Measurements from ENCODE around the gene CENPP.
"Not testable (repeated sequence)": the region's sequence is repeated elsewhere in the genome, so short reads cannot be mapped to it uniquely, and the experiment has no call there.

CENPP gene

DNA sequence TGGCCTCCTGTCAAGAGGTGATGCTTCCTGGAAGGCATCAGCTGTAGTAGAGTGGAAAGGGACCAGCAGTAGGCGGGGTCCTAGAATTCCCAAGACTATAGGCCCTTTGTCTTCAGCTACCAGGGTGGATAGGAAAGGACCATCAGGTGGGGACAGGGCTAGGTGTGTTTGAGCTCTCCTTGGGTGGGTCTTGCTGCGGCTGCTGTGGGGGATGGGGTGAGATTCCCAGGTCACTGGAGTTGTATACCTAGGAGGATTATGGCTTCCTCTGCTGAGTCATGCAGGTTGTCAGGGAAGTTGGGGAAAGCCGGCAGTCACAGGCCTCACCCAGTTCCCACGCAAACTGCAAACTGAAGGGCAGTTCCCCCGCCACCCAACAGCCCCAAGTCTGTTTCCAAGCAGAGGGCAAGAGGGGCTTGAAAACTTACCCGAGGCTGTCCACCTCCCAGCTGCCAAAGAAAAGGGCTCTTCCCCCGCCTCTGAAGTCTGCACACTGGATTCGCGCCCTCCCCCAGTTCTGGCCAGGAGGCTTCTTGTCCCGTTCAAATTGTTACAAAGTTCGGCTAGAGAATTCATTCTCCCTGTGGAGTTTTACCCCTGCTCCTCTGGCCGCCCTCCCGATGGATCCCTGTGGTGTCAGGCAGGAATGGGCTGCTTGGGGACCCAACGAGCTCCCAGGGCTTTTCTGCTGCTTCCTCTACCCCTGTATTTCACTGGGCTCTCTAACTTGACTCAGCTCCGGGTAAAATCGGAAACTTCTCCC, 233.0 kb downstream of the CENPP start:
- no peak for DNase-seq

DNA sequence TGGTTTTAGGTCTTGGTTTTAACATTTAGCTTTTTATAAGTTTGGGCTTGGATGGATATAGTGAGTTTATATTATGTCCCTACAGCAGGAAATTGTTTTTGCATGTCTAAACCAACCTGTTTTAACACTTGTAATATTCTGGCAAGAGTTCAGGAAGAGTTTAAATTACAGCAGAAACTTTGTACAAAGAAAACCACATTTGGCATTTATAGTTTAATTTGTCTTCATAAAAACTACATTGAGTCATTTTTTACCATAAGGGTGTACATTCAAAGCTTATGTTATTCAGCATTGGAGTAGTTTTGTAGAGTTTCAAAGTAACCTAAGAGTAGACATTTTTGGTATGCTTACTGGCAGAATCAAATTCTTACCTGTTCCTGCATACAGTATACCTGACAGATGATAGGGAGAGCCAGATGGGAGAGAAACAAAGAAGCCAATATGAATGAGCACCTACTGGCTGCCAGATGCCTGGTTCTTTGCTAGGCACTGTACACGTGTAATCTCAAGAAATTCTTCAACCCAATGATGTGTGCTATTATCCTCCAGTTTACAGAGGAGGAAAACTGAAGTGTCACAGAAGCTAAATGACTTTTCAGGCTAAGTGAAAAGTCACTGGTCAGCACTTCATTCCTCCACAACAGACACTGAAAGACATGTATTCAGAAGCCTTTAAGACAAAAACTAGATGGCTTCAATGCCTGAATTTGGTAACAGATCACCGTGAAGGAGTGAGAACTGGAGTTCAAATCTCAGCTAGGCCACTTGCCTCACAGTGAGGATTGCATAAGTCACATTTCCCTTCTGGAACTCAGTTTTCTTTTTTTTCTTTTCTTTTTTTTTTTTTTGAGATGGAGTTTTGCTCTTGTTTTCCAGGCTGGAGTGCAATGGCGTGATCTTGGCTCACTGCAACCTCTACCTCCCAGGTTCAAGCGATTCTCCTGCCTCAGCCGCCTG, 235.9 kb downstream of the CENPP start:
- no peak for DNase-seq

DNA sequence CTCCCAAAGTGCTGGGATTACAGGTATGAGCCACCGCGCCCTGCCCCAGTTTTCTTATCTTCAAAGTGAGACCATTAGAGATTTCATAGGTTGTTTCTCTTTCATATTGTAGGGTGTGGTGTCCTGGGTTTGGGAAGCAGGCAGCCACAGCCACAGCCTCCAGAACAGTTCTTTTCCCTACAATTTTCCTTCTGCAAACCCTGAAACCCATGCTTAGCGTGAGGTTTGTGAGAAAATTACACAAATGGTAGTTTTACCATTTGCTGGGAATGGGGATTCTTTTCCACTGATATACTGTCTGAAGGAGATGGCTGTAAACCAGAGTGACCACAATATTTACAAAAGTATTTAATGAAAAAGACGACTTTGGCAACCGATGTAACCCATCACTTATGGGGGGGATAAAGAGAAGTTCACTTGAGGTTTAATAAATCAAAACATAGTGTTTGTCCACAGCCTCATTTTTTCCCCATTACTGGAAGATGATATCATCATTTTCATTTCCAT, 236.8 kb downstream of the CENPP start:
- DNase-seq: no peak

DNA sequence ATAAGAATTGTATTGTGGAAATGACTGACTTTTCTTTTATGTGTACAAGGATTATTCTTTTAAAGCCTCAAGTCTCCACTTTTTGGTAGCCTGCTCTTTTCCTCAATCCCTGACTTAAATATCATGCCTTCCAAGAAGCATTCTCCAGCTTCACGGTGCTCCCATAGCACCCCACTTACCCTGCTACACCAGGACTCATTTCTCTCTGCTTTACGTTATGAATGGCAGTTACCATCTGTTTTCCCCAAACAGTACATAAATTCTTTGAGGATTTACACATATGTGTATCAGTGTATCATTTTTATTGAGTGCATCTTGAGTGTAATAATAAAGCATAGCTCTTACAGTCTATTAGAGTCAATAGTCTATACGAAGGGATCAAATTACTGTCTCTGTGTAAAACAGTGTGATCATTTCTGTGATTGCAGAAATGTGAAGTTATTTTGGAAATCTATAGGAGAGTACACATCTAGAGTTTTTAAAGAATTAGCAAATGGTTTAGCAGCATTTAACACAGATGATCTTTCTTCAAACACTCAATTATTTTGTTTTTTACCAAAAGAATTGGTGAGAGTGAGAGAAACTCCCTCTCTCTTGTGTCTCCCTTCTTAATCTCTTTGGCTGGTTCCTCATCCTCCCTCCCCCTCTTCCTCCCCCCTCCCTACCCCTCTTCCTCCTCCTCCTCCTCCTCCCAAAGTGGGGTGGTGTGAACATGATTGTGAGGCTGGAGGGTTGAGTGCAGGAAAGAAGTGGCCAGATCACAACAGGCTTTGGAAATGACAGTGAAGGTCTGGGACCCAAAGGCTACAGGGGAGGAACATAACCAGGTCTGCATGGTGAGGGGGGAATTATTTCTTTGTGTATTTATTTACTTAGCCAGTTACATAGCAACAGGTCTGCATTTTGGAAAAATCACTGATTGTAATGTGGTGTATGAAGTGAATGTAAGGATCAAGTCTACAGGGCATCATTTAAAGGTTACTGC, 237.7 kb downstream of the CENPP start:
- no peak for DNase-seq

DNA sequence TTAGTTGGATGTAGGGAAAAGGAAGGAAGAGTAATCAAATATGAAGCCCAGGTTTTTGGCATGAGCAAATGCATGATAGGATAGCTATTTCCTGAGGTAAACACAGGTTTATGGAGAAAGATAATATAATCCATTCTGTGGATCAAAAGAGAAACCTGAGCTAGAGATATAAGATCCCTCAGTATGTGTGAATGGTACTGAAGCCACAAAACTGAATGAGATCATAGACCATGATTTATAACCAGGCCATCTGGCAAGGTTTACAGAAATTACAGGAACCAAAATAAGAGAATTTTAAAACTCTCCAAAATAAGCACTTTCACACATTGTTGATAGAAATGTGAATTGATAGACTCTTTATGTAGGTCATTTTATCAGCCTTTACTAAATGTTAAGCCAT, 238.8 kb downstream of the CENPP start:
- no peak for DNase-seq

DNA sequence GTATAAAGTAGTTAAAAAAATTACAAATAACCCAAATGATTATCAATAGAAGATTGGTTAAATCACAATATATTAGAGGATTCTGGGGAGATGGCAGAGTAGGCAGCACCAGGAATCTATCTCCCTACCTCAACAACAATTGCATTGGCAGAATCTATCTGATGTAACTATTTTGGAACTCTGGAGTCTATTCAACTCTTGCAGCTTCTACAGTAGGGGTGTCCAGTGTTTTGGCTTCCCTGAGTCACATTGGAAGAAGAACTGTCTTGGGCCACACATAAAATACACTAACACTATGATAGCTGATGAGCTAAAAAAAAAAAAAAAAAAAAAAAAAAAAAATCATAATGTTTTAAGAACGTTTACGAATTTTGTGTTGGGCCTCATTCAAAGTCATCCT, 239.2 kb downstream of the CENPP start:
- no peak for DNase-seq

DNA sequence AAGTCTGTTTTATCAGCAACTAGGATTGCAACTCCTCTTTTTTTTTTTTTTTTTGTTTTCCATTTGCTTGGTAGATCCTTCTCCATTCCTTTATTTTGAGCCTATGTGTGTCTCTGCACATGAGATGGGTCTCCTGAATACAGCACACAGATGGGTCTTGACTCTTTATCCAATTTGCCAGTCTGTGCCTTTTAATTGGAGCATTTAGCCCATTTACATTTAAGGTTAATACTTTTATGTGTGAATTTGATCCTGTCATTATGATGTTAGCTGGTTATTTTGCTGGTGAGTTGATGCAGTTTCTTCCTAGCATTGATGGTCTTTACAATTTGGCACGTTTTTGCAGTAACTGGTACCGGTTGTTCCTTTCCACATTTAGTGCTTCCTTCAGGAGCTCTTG, 246.1 kb downstream of the CENPP start:
- DNase-seq: not testable (repeated sequence)

DNA sequence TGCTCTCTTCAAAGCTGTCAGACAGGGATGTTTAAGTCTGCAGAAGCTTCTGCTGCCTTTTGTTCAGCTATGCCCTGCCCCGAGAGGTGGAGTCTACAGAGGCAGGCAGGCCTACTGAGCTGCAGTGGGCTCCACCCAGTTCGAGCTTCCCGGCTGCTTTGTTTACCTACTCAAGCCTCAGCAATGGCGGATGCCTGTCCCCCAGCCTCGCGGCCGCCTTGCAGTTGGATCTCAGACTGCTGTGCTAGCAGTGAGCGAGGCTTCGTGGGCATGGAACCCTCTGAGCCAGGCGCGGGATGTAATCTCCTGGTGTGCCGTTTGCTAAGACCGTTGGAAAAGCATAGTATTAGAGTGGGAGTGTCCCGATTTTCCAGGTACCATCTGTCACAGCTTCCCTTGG, 247.9 kb downstream of the CENPP start:
- DNase-seq: not testable (repeated sequence)

DNA sequence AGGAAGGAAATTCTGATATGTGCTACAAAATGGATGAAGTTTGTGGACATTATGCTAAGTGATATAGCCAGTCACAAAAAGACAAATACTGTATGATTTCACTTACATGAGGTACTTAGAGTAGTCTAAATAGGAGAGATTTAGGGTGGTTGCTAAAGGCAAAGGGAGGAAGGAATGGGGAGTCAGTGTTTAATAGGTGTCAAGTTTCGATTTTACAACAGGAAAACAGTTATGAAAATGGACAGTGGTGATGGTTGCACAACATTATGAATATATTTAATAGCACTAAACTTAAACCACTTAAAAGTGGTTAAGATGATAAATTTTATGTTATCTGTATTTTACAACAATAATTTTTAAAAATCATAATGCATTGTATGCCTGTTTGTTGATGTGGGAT, 250.4 kb downstream of the CENPP start:
- no peak for DNase-seq

DNA sequence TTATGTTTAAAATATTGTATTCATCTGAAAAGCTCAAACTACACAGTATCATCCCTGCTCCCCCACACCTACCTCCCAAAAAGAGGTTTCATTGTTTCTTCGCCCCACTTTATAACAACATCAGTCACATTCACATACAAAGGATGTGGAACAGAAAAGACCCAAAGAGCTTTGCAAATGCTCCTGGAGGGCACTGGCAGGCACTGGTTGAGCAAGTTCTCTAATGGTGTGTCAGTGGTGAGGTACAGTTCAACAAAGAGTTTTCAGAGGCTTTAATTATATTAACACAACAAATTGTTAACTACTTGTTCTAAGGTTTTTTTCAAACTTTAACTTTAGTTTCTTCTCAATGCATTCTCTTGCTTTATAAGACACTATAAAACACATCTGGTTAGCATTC, 264.2 kb downstream of the CENPP start:
- no peak for DNase-seq

DNA sequence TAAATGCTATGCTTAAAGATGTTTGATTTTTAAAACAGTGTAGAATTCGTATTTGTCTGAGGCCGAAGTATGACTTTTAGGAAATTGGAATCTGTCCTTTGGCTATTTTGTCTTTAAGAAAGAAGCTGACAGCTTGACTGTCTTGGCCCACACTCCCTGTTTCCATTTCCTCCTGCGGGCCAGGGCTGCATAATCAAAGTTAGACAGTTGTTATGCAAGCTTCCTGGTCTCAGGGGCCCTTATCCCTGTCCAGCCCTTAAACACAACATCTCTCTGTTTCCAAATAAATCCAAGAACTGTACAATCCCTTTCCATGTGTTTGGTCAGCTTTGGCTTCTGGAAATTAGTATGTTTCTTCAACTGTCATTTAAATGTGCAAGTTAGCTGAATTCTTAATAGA, 264.6 kb downstream of the CENPP start:
- DNase-seq: no peak

DNA sequence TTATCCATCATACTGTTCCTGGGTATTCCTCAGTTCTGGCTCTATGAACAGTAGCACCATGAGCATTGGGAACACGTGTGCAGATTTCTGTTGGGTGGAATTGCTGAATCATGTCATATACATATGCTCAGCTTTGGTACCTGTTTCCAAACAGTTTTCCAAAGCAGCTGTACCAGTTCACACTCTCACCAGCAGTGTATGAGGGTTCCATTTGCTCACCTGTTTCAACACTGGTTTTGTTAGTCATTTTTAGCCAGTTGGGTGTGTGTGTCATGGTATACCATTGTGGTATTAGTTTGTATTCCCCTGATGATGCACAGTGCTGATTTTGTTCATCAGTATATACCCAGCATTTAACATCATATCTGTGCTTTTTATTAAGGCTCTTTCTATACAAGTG, 266.8 kb downstream of the CENPP start:
- DNase-seq: no peak

DNA sequence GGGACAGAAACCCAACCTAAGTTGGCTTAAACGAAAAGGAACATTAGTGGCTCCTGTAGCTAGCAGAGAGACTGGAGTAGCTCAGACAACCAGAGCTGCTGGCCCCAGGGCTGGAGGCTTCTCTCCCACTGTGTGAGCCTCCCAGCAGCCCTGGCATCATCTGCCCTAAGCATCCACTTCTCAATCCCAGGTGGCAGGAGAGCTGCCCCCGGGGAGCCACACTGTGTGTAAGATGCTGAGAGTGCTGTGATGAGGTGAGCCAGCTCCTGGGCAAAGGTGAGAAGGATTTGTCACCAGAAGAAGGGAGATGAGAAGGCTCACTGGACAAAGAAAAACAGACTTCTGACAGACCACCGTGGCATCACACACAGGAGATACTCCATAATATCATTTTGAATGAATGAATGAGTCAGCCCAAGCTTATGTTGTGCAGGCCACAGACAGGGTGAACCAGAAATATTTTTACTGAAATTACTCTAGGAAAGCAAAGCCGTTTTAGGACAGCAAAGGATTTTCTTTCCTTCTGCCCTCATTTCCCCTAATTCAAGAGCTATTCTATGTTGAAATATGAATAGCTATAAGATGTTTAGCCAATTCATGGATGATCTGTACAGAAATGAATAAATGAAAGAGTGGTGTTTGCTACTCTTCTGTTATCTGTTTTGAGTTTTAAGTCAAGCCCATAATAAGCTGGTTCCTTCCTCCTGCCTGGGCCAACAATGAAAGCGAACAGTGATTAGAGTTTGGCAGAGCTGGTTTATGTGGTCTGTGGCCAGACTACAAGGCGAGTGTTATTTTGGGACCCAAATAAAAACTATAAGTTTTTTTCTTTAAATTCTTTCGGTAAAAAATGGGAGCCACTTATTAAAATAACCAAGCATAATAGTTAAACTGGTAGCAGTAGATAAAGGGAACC, 267.5 kb downstream of the CENPP start:
- DNase-seq: no peak

DNA sequence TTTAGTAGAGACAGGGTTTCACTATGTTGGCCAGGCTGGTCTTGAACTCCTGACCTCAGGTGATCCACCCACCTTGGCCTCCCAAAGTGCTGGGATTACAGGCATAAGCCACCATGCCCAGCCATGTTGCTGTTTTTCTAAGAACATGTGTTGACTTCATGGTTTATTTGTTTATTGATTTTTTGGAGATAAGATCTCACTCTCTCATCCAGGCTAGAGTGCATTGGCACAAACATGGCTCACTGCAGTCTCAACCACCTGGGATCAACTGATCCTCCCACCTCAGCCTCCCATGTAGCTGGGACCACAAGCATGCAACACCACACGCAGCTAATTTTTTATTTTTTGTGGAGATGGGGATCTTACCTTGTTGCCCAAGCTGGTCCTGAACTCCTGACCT, 269.3 kb downstream of the CENPP start:
- not testable (repeated sequence) for DNase-seq

DNA sequence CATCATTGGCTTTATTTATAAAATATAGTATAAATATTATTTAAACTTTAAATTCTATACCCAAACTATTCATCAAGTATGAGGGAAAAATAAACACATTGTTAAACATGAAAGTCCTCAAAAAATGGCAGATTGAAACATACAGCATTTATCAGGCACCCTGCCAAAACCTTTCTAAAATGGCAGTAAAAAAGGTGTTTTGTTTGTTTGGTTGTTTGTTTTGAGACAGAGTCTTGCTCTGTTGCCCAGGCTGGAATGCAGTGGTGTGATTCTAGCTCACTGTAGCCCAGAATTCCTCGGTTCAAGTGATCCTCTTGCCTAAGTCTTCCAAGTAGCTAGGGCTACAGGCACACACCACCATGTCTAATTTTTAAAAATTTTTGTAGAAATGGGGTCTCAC, 270.2 kb downstream of the CENPP start:
- no peak for DNase-seq

DNA sequence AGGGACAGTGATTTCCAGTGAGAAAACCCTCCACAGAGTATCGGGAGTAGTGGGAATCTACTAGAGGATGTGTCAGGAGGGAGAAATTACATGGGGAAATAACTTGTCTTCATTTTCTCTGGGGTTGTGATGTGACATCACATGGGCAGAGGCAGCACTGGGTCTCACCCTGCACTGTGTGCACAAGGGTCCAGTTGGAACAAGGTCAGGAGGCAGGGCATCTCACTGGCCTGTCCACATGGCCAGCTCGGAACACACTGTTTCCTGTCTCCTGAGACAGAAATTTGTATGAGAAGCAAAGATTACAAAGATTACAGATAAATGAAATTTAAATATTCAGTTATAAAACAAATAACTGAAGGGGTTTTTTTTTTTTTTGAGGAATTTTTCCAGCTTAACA, 272.6 kb downstream of the CENPP start:
- no peak for DNase-seq

DNA sequence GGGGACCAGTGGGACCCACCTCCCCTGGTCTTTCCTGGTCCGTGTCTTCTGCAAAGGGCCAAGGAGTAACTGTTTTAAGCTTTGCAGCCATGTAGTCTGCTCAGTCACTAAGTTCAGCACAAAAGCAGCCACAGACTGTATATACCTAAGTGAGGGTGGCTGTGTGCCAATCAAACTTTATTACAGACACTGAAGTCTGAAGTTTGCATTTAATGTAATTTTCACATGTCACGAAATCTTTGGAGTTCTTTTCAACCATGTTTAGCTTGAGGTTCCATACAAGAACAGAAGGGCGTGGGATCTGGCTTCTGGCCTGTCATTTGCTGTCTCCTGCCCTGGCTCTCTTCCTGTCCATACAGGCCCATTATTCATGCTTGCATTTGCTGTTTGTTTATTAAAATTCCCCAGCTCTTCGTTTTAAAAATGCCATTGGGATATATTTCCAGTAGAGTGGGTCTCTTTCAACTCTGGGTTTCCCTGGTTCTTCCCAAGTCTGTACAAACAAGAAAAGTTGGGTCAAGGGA, 274.2 kb downstream of the CENPP start:
- DNase-seq: no peak

DNA sequence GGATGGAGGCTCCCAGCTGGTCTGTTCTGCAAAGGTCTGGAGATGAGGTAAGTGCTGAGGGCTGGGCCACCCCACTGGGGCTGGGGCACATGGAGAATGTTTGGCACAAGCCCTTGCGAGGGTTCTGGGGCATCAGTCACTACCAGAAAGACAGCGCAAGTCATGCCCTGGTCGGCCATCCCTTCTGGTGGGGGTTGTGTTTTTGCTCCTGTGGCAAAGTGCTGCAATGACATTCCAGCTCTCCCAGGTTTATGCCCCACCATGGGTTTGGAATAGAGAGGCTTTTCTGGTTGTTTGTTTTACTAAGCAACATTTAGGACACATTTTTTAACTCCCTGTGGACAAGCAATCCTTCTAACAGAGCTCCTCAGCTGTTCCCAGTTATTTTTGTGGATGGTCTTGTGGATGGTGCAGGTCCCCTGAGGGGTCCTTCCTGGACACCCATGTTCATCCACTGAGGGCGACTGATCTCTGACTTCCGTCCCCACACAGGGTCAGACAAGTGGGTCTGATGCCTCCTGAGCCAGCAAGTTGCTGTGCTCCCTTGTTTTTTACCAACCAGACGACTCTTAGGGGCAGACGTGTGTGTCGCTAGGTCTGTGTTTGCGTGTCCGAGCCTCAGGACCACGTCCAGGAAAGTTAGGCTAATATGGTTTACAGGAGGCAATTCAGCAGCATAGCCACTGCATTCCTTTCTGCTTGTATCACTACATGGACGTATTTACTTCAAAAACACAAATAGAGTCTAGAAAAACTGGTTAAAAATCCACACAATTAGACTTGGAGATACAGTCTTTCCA, 274.9 kb downstream of the CENPP start:
- DNase-seq: no peak

DNA sequence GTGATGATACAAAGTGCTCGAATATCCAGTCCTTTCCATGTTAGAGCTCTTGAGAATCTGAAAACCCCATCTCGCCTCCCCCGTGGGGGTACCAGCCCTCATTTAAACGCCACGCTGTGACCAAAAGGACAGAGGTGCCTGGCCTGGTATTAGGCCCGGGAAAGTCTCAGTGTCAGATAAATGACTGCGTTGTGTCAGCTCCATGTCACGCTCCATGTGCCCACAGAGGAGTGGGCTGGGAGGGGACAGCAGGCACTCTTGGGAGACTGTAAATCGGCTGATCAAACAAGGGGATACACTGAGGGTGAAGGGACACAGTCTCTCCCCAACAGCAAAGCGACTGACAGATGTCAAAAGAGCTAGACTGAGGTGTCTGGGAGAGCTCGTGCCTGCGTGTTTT, 275.7 kb downstream of the CENPP start:
- DNase-seq: no peak

DNA sequence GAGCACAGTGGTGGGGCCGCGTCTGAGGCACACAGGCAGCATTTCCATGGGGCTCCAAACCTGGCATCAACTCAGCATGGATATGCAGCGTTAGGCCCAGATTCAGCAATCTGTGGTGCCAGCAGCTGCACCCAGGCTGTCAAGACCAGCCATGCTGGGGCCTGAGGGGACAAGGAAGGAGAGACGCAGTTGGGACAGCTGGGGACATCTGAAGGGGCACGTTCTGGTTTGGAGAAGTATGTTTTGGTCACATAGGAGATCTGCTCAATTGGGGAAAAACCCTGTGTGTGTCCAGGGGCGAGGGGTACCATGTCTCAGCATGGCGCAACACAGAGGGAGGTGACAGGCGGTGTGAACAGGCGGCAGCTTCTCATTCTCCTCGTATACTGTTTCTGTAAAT, 276.7 kb downstream of the CENPP start:
- DNase-seq: no peak
